Skeletal muscle tissue (tissue), 1 donor: ENCODE data around the gene KRTAP4-16. TPM values are rescaled to one million over a fixed set of nuclear protein-coding genes. Genes with fewer than 3 reads are reported as not detected.

Experiments
- total RNA-seq: library from RNA; depleted of rRNA; stranded (reverse); fragments of >200 nt; gene quantifications from one replicate; pipeline ENCODE4 v1.2.3, GENCODE V29; 2014

KRTAP4-16 gene
- total RNA-seq, 1 donor from 2014 or later = not detected

Other genes with a start within 250 kb of the KRTAP4-16 start
- gene KRT12, start 235.0 kb downstream of the KRTAP4-16 start, total RNA-seq = not detected
- gene KRT20, start 217.0 kb downstream of the KRTAP4-16 start, total RNA-seq = not detected
- 0.52 TPM for gene KRT23, start 164.6 kb downstream of the KRTAP4-16 start, total RNA-seq
- 3.1 TPM for gene KRT39, start 135.3 kb downstream of the KRTAP4-16 start, total RNA-seq
- gene KRT40, start 117.9 kb downstream of the KRTAP4-16 start, total RNA-seq = 6.3 TPM
- gene KRTAP3-3, start 108.0 kb downstream of the KRTAP4-16 start, total RNA-seq = not detected
- not detected for gene KRTAP3-2, start 102.3 kb downstream of the KRTAP4-16 start, total RNA-seq
- gene KRTAP3-1, start 93.1 kb downstream of the KRTAP4-16 start, total RNA-seq = not detected
- not detected for gene KRTAP1-5, start 75.0 kb downstream of the KRTAP4-16 start, total RNA-seq
- gene KRTAP1-4, start 72.0 kb downstream of the KRTAP4-16 start, total RNA-seq = not detected
- gene KRTAP1-3, start 67.3 kb downstream of the KRTAP4-16 start, total RNA-seq = not detected
- gene KRTAP1-1, start 60.8 kb downstream of the KRTAP4-16 start, total RNA-seq = not detected
- not detected for gene KRTAP2-1, start 54.9 kb downstream of the KRTAP4-16 start, total RNA-seq
- not detected for gene KRTAP2-2, start 47.0 kb downstream of the KRTAP4-16 start, total RNA-seq
- gene KRTAP2-3, start 42.1 kb downstream of the KRTAP4-16 start, total RNA-seq = not detected
- not detected for gene KRTAP2-4, start 36.3 kb downstream of the KRTAP4-16 start, total RNA-seq
- not detected for gene KRTAP4-7, start 18.1 kb downstream of the KRTAP4-16 start, total RNA-seq
- not detected for gene KRTAP4-8, start 4.1 kb downstream of the KRTAP4-16 start, total RNA-seq
- not detected for gene KRTAP4-9, start 3.2 kb upstream of the KRTAP4-16 start, total RNA-seq
- gene KRTAP4-11, start 16.2 kb upstream of the KRTAP4-16 start, total RNA-seq = not detected
- gene KRTAP4-12, start 22.0 kb upstream of the KRTAP4-16 start, total RNA-seq = not detected
- gene KRTAP4-6, start 38.3 kb upstream of the KRTAP4-16 start, total RNA-seq = not detected
- gene KRTAP4-5, start 47.6 kb upstream of the KRTAP4-16 start, total RNA-seq = not detected
- gene KRTAP4-4, start 58.5 kb upstream of the KRTAP4-16 start, total RNA-seq = not detected
- not detected for gene KRTAP4-3, start 66.0 kb upstream of the KRTAP4-16 start, total RNA-seq
- not detected for gene KRTAP4-2, start 76.0 kb upstream of the KRTAP4-16 start, total RNA-seq
- gene KRTAP4-1, start 82.7 kb upstream of the KRTAP4-16 start, total RNA-seq = not detected
- gene KRTAP9-1, start 87.7 kb upstream of the KRTAP4-16 start, total RNA-seq = not detected
- not detected for gene KRTAP9-2, start 124.4 kb upstream of the KRTAP4-16 start, total RNA-seq
- gene KRTAP9-3, start 130.2 kb upstream of the KRTAP4-16 start, total RNA-seq = not detected
- not detected for gene KRTAP9-8, start 135.8 kb upstream of the KRTAP4-16 start, total RNA-seq
- gene KRTAP9-4, start 147.5 kb upstream of the KRTAP4-16 start, total RNA-seq = not detected
- gene KRTAP9-9, start 153.2 kb upstream of the KRTAP4-16 start, total RNA-seq = not detected
- not detected for gene KRTAP9-6, start 163.2 kb upstream of the KRTAP4-16 start, total RNA-seq
- not detected for gene KRTAP9-7, start 173.5 kb upstream of the KRTAP4-16 start, total RNA-seq
- gene KRTAP29-1, start 200.6 kb upstream of the KRTAP4-16 start, total RNA-seq = not detected
- not detected for gene KRTAP16-1, start 207.1 kb upstream of the KRTAP4-16 start, total RNA-seq
- gene KRTAP17-1, start 213.5 kb upstream of the KRTAP4-16 start, total RNA-seq = not detected
- not detected for gene KRT33A, start 248.6 kb upstream of the KRTAP4-16 start, total RNA-seq